Natural killer cell (primary cell): Measurements from ENCODE around the gene TTR. TPM values are rescaled to one million over a fixed set of nuclear protein-coding genes. Genes with fewer than 3 reads are reported as not detected.

Experiments used
- ATAC-seq, 3 donors: fragments of 150-1000 bp in 2 of 3; fragments of 200-7000 bp in 1 of 3; cut with Tn5 transposase; 1 replicate in 1 of 3; 2 replicates in 2 of 3; pipeline ENCODE4 v1.10.0; 2021; ENCODE audit warnings: mild to moderate bottlenecking in 2 of 3, moderate library complexity in 2 of 3
- DNase-seq, 2 donors: peaks; one replicate each; pipeline versions ENCODE4 v3.0.0 to v3.0.0-alpha.2; 2013 to 2021; ENCODE audit warnings: mixed read lengths in 1 of 2
- H3K27ac ChIP-seq: one replicate; pipeline ENCODE4 v1.5.1; 2013; ENCODE audit warnings: mild to moderate bottlenecking, low read length
- H3K27me3 ChIP-seq: one replicate; pipeline ENCODE4 v1.6.1; 2013; ENCODE audit warnings: low read length; ENCODE audit not compliant: control insufficient read depth, insufficient read depth
- H3K36me3 ChIP-seq: one replicate; pipeline ENCODE4 v1.6.1; 2013; ENCODE audit warnings: low read length; ENCODE audit not compliant: control insufficient read depth, insufficient read depth
- H3K4me1 ChIP-seq: one replicate; pipeline ENCODE4 v1.6.1; 2013; ENCODE audit warnings: low read length; ENCODE audit not compliant: control insufficient read depth, insufficient read depth
- H3K4me3 ChIP-seq: one replicate; pipeline ENCODE4 v1.5.1; 2013; ENCODE audit warnings: low read length
- H3K9me3 ChIP-seq: one replicate; pipeline ENCODE4 v1.6.1; 2013; ENCODE audit warnings: low read length; ENCODE audit not compliant: control insufficient read depth, insufficient read depth
- H3K27ac Mint-ChIP-seq, 2 donors: one replicate each; pipeline ENCODE4 v1.8.0; 2022; ENCODE audit warnings: mild to moderate bottlenecking in 2 of 2, mixed read lengths in 2 of 2, moderate library complexity in 1 of 2
- H3K27me3 Mint-ChIP-seq, 2 donors: one replicate each; pipeline ENCODE4 v1.8.0; 2022; ENCODE audit warnings: low read depth in 2 of 2, mixed read lengths in 2 of 2
- H3K36me3 Mint-ChIP-seq: one replicate; pipeline ENCODE4 v1.8.0; 2022; ENCODE audit warnings: mixed read lengths
- H3K4me1 Mint-ChIP-seq, 2 donors: one replicate each; pipeline ENCODE4 v1.8.0; 2022; ENCODE audit warnings: mixed read lengths in 2 of 2
- H3K4me3 Mint-ChIP-seq: one replicate; pipeline ENCODE4 v1.8.0; 2022; ENCODE audit warnings: mild to moderate bottlenecking, moderate library complexity, mixed read lengths
- H3K9me3 Mint-ChIP-seq, 2 donors: one replicate each; pipeline ENCODE4 v1.8.0; 2022; ENCODE audit warnings: mixed read lengths in 2 of 2
- CTCF ChIP-seq: fragments of 200-600 bp; IDR thresholded peaks from one replicate; pipeline ENCODE4 v1.8.0; 2022; ENCODE audit warnings: antibody characterized with exemption
- WGBS: methylation state at CpG from one replicate; pipeline ENCODE4 v1.1.7; 2013; ENCODE audit warnings: missing lambda C conversion rate; ENCODE audit not compliant: insufficient coverage; 5-methylcytosine and 5-hydroxymethylcytosine counted together
- intact Hi-C: fragments of 100-400 bp; cut with micrococcal nuclease; formaldehyde crosslinking; loops from one replicate; pipeline ENCODE4 v1.14.2; 2022
- total RNA-seq, 4 donors: library from RNA; stranded (reverse); fragments of 120-200 nt in 1 of 4; gene quantifications; one replicate each; pipeline versions ENCODE4 v1.2.3 to v1.2.4, GENCODE V29; 2013 to 2022

Gene TTR
- total RNA-seq, 3 donors from 2014 or later (not counting 1 experiment from before 2014, with no cell fraction given) = not detected

- Mint-ChIP-seq H3K27ac (peak overlapping the region; percentile 90 to 98), H3K9me3 (no peaks in the 10 kb centered on the region), H3K4me3 (peak overlapping the region; percentile 91), H3K36me3 (no peaks in the 10 kb centered on the region), H3K4me1 (peaks cover 42 to 46% of the 10 kb centered on the region in 2 donors), H3K27me3 (no peaks in the 10 kb centered on the region)
- peak overlapping the region; percentile 85 for H3K27ac ChIP-seq
- DNase-seq (no peak), ATAC-seq (peak; percentile 27 to 52 (median 33))
- 23% methylated on average over 9 of the region's 10 CpGs for WGBS
- H3K36me3 ChIP-seq = no peaks in the 10 kb centered on the region
- H3K4me1 ChIP-seq = peaks cover 35% of the 10 kb centered on the region
- no peaks in the 10 kb centered on the region for H3K9me3 ChIP-seq
- intact Hi-C loops = loop anchor here (2.0 kb wide), 2 partner anchors 15 to 49 kb away; no protein-coding TSS in a partner anchor
- H3K27me3 ChIP-seq = no peaks in the 10 kb centered on the region
- H3K4me3 ChIP-seq = no peak overlapping the region
- no peak for TF ChIP-seq CTCF
These were observed 42.0 kb downstream of the TTR start for GRCh38 chr18:31633392-31634330.

GRCh38 chr18:31634331-31634713 is 42.6 kb downstream of the TTR start:
- Histone ChIP-seq H3K4me1 (peaks cover 35% of the 10 kb centered on the region), H3K9me3 (no peaks in the 10 kb centered on the region), H3K36me3 (no peaks in the 10 kb centered on the region), H3K27me3 (no peaks in the 10 kb centered on the region), H3K27ac (peak overlapping the region; percentile 85), H3K4me3 (no peak overlapping the region)
- no peaks in the 10 kb centered on the region for H3K9me3 Mint-ChIP-seq
- H3K27ac Mint-ChIP-seq = peak overlapping the region; percentile 90 to 98
- peaks cover 42 to 46% of the 10 kb centered on the region in 2 donors for H3K4me1 Mint-ChIP-seq
- no peaks in the 10 kb centered on the region for H3K36me3 Mint-ChIP-seq
- intact Hi-C loops = loop anchor here (2.0 kb wide), 2 partner anchors 14 to 48 kb away; no protein-coding TSS in a partner anchor
- H3K4me3 Mint-ChIP-seq = peak overlapping the region; percentile 91
- no peaks in the 10 kb centered on the region for H3K27me3 Mint-ChIP-seq
- no peak for TF ChIP-seq CTCF
- peak in 1 of 2 donors; percentile 59 for DNase-seq
- ATAC-seq = peak; percentile 92 to 98 (median 95)
- 0% methylated on average over 3 of the region's 3 CpGs for WGBS

DNA sequence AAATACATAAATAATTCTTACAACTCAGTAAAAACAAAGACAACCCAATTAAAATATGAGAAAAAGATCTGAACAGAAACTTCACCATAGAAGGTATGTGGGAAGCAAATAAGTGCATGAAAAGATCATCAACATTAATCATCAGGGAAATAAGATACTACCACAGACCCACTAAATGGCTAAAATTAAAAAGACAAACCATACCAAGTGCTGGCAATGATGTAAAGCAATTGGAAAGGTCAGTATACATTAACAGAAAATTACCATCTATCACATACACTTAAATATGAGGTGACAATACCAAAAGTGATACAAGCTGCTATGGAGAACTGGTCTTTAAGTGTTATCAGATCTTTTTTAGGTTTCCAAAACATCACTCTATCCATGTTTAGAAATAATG is 44.7 kb downstream of the TTR start:
- H3K27me3 Mint-ChIP-seq = no peaks in the 10 kb centered on the region
- Histone ChIP-seq H3K4me3 (no peak overlapping the region), H3K36me3 (no peaks in the 10 kb centered on the region), H3K4me1 (peaks cover 28% of the 10 kb centered on the region), H3K27ac (no peak overlapping the region), H3K27me3 (no peaks in the 10 kb centered on the region), H3K9me3 (no peaks in the 10 kb centered on the region)
- no peaks in the 10 kb centered on the region for H3K9me3 Mint-ChIP-seq
- H3K27ac Mint-ChIP-seq = peak overlapping the region; percentile 90 to 98
- intact Hi-C loops = no loop called here
- H3K36me3 Mint-ChIP-seq = no peaks in the 10 kb centered on the region
- no peak for TF ChIP-seq CTCF
- peaks cover 34 to 35% of the 10 kb centered on the region in 2 donors for H3K4me1 Mint-ChIP-seq
- DNase-seq (no peak), ATAC-seq (no peak)
- H3K4me3 Mint-ChIP-seq = no peak overlapping the region
